ENCODE data around the gene SURF4. TPM values are rescaled to one million over a fixed set of nuclear protein-coding genes. Genes with fewer than 3 reads are reported as not detected.
"Not testable (repeated sequence)": the region's sequence is repeated elsewhere in the genome, so short reads cannot be mapped to it uniquely, and the experiment has no call there.

The SURF4 gene
- polyA plus RNA-seq, 6 donors from 2014 or later, result 76.2 to 99.5 (median 82.9) TPM

GRCh38 chr9:133331221-133331620 is 44.6 kb downstream of the SURF4 start:
- DNase-seq, result no peak
- Mint-ChIP-seq H3K4me3 (peak overlapping the region in 1 of 8 donors; percentile 31), H3K27me3 (no peaks in the 10 kb centered on the region), H3K36me3 (peaks cover 0 to 7% of the 10 kb centered on the region in 2 donors), H3K9me3 (no peaks in the 10 kb centered on the region), H3K4me1 (peaks cover 32 to 54% (median 45%) of the 10 kb centered on the region in 3 donors), H3K27ac (peak overlapping the region in 1 of 6 donors; percentile 58)
- ATAC-seq (ENCODE audit: low read depth in 2 of 2), result no peak

DNA sequence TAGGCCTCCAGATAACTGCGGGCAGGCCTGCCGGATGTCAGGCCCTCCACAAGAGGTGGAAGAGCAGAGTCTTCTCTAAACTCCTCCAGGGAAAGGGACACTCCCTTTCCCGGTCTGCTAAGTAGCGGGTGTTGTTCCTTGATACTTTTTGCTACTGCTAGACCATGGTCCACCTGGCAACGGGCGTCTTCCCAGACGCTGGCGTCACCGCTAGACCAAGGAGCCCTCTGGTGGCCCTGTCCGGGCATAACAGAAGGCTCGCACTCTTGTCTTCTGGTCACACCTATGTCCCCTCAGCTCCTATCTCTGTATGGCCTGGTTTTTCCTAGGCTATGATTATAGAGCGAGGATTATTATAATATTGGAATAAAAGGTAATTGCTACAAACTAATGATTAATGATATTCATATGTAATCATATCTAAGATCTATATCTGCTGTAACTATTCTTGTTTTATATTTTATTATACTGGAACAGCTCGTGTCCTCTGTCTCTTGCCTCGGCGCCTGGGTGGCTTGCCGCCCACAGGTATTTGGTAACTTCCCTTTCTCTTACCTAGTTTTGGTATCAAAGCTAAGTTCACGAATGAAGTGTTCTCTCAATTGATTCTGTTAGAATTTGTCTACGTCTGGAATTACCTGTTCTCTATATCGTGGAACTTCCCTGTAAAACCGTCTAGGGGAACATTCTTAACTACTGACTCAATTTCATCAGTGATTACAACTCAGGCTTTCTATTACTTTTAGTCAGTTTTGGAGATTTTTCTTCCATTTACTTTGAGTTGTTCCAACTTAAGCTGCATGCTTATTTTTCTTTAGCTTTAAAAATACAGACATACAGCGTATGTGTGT is 46.3 kb downstream of the SURF4 start:
- ATAC-seq (ENCODE audit: low read depth in 2 of 2); H3K36me3 Mint-ChIP-seq; H3K4me3 Mint-ChIP-seq; H3K27me3 Mint-ChIP-seq; DNase-seq; H3K9me3 Mint-ChIP-seq: not testable (repeated sequence)
- Mint-ChIP-seq H3K4me1 (peaks cover 21 to 38% (median 32%) of the 10 kb centered on the region in 3 donors), H3K27ac (peak overlapping the region in 3 of 6 donors; percentile 19 to 65 (median 24))

GRCh38 chr9:133327834-133328484 is 47.9 kb downstream of the SURF4 start:
- H3K27me3 Mint-ChIP-seq, result no peaks in the 10 kb centered on the region
- no peak for DNase-seq

GRCh38 chr9:133327021-133327420 is 48.8 kb downstream of the SURF4 start:
- Mint-ChIP-seq H3K4me1 (peaks cover 16 to 22% (median 20%) of the 10 kb centered on the region in 3 donors), H3K27ac (peak overlapping the region in 1 of 6 donors; percentile 11)
- not testable (repeated sequence) for H3K36me3 Mint-ChIP-seq; DNase-seq; H3K27me3 Mint-ChIP-seq; H3K4me3 Mint-ChIP-seq; ATAC-seq (ENCODE audit: low read depth in 2 of 2); H3K9me3 Mint-ChIP-seq

More at GRCh38 chr9:133327834-133328484, 47.9 kb downstream of the SURF4 start:
- H3K9me3 Mint-ChIP-seq, result no peaks in the 10 kb centered on the region
- peaks cover 0 to 7% of the 10 kb centered on the region in 2 donors for H3K36me3 Mint-ChIP-seq
- no peak overlapping the region for H3K4me3 Mint-ChIP-seq
- peak overlapping the region in 3 of 6 donors; percentile 19 to 68 (median 44) for H3K27ac Mint-ChIP-seq
- peaks cover 19 to 27% (median 22%) of the 10 kb centered on the region in 3 donors for H3K4me1 Mint-ChIP-seq
- ATAC-seq (ENCODE audit: low read depth in 2 of 2), result no peak

- DNase-seq (no peak), ATAC-seq (ENCODE audit: low read depth in 2 of 2) (no peak)
- H3K4me3 Mint-ChIP-seq, result no peak overlapping the region
- H3K27me3 Mint-ChIP-seq, result peaks cover 0 to 4% (median 0%) of the 10 kb centered on the region in 3 donors
- H3K9me3 Mint-ChIP-seq, result no peaks in the 10 kb centered on the region
- H3K4me1 Mint-ChIP-seq, result peaks cover 1 to 13% (median 12%) of the 10 kb centered on the region in 3 donors
- no peaks in the 10 kb centered on the region for H3K36me3 Mint-ChIP-seq
- H3K27ac Mint-ChIP-seq, result peak overlapping the region in 1 of 6 donors; percentile 93
Measured at GRCh38 chr9:133323991-133324703, 51.7 kb downstream of the SURF4 start.

GRCh38 chr9:133323211-133323610 is 52.6 kb downstream of the SURF4 start:
- H3K27me3 Mint-ChIP-seq, result peaks cover 0 to 4% (median 0%) of the 10 kb centered on the region in 3 donors
- ATAC-seq (ENCODE audit: low read depth in 2 of 2) (no peak), DNase-seq (no peak)
- no peaks in the 10 kb centered on the region for H3K9me3 Mint-ChIP-seq
- H3K27ac Mint-ChIP-seq, result no peak overlapping the region
- H3K36me3 Mint-ChIP-seq, result no peaks in the 10 kb centered on the region
- no peak overlapping the region for H3K4me3 Mint-ChIP-seq
- peaks cover 0 to 8% (median 3%) of the 10 kb centered on the region in 3 donors for H3K4me1 Mint-ChIP-seq

- Mint-ChIP-seq H3K27ac (no peak overlapping the region), H3K36me3 (no peaks in the 10 kb centered on the region), H3K4me3 (no peak overlapping the region), H3K4me1 (peaks cover 0 to 3% (median 3%) of the 10 kb centered on the region in 3 donors), H3K27me3 (peaks cover 0 to 8% (median 0%) of the 10 kb centered on the region in 3 donors), H3K9me3 (no peaks in the 10 kb centered on the region)
- no peak for DNase-seq
- ATAC-seq (ENCODE audit: low read depth in 2 of 2), result no peak
Measured at GRCh38 chr9:133322701-133323100, 53.2 kb downstream of the SURF4 start.

DNA sequence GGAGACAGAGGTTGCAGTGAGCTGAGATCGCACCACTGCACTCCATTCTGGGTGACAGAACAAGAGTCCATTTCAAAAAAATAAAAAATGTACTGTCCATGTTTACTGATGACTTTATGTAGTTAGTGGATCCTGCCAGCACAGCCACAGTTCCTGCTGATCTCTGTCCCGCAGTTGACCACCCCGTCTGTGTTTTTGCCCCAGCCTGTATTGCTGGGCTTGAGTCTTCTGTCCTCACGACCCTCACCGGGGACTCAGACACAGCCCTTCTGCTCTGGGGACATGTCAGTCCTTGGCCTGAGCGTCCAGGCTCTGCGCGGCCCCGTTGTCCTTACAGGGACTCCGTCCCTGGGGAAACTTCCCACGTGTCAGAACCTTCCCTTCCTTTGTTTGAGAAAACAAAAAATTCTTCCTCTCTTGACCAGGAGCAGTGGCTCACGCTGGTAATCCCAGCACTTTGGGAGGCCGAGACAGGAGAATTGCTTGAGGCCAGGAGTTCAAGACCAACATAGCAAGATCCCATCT is 54.4 kb downstream of the SURF4 start:
- no peak for ATAC-seq (ENCODE audit: low read depth in 2 of 2)
- Mint-ChIP-seq H3K27ac (peak overlapping the region in 1 of 6 donors; percentile 63), H3K4me1 (peaks cover 0 to 3% (median 0%) of the 10 kb centered on the region in 3 donors)

GRCh38 chr9:133320421-133320881 is 55.4 kb downstream of the SURF4 start:
- Mint-ChIP-seq H3K4me3 (no peak overlapping the region), H3K4me1 (peaks cover 0 to 3% (median 0%) of the 10 kb centered on the region in 3 donors), H3K9me3 (peaks cover 0 to 2% (median 0%) of the 10 kb centered on the region in 7 donors), H3K27ac (no peak overlapping the region), H3K27me3 (peaks cover 4 to 22% (median 11%) of the 10 kb centered on the region in 3 donors), H3K36me3 (no peaks in the 10 kb centered on the region)
- no peak for ATAC-seq (ENCODE audit: low read depth in 2 of 2)
- no peak for DNase-seq

More for the DNA sequence above, 54.4 kb downstream of the SURF4 start:
- Mint-ChIP-seq H3K9me3 (no peaks in the 10 kb centered on the region), H3K27me3 (peaks cover 0 to 19% (median 8%) of the 10 kb centered on the region in 3 donors), H3K36me3 (no peaks in the 10 kb centered on the region), H3K4me3 (no peak overlapping the region)
- DNase-seq, result no peak

GRCh38 chr9:133317551-133317950 is 58.3 kb downstream of the SURF4 start:
- H3K27me3 Mint-ChIP-seq, result peaks cover 4 to 22% (median 11%) of the 10 kb centered on the region in 3 donors
- H3K4me1 Mint-ChIP-seq; DNase-seq; ATAC-seq (ENCODE audit: low read depth in 2 of 2); H3K36me3 Mint-ChIP-seq; H3K4me3 Mint-ChIP-seq; H3K27ac Mint-ChIP-seq; H3K9me3 Mint-ChIP-seq: not testable (repeated sequence)

GRCh38 chr9:133315997-133316396 is 59.9 kb downstream of the SURF4 start:
- Mint-ChIP-seq H3K27me3 (peaks cover 4 to 18% (median 11%) of the 10 kb centered on the region in 3 donors), H3K36me3 (no peaks in the 10 kb centered on the region)
- no peak for DNase-seq

More at GRCh38 chr9:133315997-133316396, 59.9 kb downstream of the SURF4 start:
- Mint-ChIP-seq H3K4me3 (no peak overlapping the region), H3K4me1 (no peaks in the 10 kb centered on the region), H3K27ac (peak overlapping the region in 1 of 6 donors; percentile 24), H3K9me3 (peaks cover 0 to 2% (median 0%) of the 10 kb centered on the region in 7 donors)
- no peak for ATAC-seq (ENCODE audit: low read depth in 2 of 2)

Data from naive B cell (primary cell).